ENCODE results near the gene RAB14.
A peak's percentile ranks its signal among the peaks of the same experiment; 100 is the strongest.
"Not testable (repeated sequence)": the region's sequence is repeated elsewhere in the genome, so short reads cannot be mapped to it uniquely, and the experiment has no call there.

RAB14 gene

DNA sequence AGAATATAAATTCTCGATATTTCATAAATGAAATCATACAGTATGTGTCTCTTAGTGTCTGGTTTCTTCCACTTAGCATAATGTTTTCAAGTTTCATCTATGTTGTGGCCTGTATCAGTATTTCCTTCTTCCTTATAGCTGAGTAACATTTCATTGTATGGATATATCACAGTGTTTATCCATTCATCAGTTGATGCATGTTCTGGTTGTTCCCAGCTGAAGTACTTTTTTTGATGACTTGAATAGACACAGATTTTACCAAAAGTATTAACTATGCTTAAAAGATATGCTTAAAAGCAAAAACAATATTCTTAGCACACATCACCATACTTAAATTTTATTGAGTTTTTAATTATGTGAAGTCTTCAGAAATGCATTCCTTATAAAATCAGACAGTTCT lies 12.7 kb downstream of the RAB14 start:
- FAIRE-seq, result no peak

DNA sequence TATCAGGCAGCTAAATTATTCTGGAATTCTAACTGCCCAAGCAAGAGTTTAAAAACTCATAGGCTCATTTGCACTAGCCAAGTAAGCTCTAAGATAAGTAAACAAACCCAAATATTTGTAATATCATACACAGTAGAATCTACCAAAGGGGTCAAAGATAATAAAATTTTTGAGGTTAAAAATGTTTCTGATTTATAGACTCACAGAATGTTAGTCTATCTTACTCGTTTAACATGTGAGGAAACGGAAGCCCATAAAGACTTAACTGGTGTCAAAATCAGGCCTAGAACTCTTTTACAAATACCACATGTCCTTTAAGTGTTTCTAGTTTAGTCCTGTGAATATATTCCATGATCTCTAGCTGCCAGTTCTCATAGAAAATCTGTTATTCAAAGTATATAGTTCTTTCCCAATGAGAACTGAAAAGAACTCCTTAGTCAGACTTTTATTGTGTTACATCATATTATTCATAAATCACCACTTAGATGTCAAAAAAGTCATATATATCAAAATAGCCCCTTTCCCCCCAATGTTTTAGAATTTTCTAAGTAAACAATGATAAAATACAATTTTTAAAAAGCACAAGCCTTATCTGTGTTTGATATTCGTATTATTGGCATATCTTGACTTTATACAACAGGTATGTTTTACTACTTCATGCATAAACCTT lies 13.9 kb downstream of the RAB14 start:
- peak; percentile 26 for FAIRE-seq

DNA sequence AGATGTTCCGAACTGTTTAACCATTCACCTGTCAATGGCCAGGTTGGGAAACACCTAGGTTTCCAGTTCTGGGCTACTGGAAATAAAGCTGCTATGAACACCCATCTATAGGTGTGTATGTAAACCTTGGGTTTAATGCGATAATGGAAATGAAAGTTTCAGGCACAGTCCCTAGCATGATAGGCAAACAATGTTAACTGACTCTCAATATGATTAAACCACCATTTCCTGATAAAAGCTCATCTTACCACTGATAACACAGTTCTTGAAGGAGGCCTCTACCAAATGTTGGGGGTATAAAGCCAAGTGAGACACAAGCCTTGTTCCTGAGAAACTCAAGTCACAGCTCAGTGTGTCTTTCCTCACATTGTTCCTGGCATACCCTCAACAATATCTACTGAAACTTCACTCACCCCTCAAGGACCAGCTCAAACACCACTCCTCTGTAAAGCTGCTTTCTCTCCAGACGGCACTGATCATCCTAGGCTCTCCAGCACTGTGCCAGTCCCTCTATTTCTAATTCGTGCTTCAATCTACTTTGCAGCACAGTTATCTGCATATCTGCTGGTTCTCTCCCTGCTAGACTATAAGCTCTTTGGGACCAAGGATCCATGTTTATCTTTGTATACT lies 15.8 kb downstream of the RAB14 start:
- no peak for FAIRE-seq

DNA sequence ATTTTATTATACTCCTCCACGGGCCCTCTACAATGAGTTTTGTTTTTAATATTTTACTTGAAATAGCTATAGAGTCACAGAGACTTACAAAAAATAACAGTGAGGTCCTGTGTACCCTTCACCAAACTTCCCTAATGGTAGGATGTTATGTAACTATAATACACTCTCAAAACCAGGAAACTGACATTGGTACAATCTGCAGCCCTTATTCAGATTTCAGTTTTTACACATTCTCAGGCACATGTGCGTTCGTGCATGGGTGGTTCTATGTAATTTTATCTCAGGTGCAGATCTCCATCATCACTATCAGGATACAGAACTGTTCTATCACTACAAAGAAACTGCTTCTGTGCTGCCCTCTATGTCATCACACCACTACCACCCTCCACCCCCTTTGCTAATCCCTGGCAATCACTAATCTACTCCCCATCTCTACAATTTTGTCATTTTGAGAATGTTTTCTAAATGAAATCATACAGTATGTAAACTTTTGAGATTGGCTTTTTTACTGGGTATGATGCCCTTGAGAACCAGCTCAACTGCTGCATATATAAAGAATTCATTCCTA lies 16.4 kb downstream of the RAB14 start:
- no peak for FAIRE-seq

DNA sequence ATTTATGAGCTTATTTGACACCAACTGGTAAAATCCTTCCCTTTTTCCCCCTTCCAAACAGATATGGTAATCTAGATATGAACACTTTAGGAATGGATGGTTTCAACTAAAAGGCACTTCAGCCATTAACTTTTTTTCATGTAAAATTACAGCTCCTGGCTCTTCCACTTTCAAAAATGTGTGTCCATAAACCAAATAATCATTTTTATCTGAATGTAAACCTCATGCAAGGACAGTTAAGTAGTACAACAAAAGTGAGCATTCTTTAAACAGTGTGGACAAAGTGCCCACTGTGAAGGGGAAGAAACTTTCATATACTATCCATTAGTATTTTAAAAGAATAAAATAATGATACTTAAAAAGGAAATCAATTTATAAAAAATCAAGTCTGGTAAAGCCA lies 17.2 kb downstream of the RAB14 start:
- no peak for FAIRE-seq

DNA sequence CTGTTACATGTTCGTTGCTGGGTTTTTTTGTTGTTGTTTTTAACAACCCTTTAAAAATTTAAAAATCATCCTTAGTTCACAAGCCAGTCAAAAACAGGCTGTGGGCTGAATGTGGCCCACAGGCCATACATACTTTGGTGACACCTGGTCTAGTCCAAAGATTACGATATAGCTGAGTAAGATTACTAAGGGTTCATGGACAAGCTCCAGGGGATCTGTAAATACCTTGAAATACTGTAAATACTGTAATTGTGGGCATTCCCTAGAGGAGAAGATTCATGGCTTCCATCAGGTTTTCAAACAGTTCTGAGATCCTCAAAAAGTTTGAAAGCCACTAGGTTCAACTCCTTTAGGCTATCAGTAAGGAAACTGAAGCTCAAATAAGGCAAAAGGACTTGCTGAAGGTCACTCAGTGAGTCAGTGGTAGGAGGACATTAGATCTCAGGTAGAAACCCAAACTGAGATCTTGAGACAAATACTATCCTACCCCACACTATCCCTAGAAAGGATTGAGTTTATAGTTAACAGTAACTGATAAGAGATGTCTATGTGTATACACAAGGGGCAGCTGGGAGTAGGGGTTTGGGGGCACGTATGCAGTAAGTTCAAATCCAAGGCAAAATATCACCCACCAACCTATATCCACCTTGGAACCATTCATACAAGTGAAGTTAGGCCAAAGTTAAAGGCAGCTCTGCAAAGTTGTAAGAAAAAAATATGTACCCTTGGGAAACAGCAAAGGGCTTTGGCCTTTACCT lies 17.8 kb downstream of the RAB14 start:
- FAIRE-seq, result no peak

DNA sequence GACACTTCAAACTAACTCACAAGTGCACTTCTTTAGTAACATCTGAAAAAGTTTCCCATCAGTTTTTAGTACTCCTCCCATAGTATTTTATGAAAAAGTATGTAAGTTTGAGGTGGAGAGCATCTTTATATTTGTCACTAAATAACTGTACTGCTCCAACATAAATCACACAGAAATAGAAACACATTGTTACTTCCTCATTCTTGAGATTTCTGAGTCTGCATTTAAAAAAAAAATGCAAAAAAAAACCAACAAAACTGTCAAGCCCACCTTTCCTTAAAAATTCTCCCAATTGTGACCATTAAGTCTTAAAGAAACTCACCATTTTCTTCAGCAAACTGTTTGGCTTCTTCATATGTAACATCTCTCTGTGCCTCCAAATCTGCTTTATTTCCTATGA lies 18.7 kb downstream of the RAB14 start:
- no peak for FAIRE-seq

DNA sequence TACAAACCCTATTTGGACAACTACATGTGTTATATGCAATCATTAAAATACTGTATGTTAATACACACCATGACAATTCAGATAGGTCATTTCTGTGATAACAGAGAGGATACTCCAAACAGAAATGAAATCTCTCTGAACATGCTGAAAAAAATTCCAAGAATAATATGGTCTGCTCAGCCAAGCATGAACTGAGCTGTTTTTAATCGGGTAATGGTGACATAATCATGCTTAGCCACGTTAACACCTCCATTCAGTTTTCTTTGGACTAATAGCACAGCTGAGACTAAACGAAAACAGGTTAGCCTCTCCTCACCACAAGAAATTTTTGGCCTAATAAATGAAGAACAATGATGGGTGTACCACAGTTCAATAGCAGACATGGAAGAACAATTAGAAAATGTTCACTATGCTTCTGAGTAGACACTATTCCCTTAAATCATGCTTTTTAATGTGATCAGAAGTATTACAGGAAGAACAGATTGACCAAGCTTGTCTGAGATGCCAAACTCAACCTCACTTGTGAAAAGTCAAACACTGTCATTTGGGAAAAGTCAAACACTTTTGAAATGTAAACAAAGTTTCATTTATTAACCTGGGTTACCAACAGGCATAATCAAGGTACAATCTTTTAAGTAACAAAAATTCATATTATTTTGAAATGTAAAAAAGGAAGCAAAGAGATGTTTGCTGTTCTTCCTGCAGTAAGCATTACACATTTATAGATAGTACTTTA lies 19.4 kb downstream of the RAB14 start:
- no peak for FAIRE-seq

DNA sequence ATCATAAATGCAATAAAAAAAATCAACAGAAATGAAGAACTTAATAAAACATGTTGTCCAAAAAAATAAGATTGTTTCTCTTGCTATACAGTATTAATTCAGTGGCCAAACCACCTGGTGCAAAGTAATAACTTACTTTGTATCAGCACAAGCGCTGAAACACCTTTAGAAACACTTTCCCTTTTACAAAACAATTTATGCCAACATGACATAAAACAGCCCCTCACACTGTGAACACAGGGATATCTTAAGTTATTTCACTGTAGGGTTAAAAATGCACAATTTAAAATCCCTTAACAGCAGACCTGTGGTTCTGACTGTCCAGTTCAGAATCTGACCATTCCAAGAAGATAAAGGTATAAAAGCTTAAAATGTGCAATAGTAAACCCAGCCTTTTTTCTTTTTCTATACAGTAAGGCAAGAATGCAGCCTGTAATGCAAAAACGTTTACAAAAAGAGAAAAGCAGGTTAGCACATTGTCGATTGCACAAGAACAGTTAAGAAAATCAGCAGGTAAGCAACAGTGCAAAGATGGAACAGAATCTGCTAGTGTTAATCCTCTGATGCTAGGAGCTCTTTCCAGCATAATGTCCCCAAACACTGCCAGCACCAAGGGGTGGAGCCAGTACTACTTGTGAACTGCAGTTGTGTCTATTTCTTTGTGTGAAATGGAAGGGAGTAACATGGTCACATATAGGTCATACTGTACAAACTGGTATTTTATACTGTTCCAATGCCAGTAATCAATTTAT lies 21.6 kb downstream of the RAB14 start:
- no peak for FAIRE-seq

DNA sequence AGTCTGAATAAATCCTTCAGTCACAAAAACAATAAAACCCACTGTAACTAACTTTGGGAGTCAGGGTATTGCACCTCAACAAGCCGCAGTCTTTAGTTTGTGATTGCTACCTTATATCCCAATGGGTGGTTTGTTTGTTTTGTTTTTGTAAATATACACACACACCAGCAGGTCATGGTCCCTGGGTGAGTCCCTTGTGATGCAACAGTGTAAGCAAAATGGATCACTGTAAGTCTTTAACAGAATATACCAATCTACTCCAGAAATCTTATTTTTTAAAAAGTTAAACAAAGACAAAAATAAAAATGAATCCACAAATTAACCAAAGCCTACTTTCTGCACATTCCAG lies 22.3 kb downstream of the RAB14 start:
- not testable (repeated sequence) for FAIRE-seq

DNA sequence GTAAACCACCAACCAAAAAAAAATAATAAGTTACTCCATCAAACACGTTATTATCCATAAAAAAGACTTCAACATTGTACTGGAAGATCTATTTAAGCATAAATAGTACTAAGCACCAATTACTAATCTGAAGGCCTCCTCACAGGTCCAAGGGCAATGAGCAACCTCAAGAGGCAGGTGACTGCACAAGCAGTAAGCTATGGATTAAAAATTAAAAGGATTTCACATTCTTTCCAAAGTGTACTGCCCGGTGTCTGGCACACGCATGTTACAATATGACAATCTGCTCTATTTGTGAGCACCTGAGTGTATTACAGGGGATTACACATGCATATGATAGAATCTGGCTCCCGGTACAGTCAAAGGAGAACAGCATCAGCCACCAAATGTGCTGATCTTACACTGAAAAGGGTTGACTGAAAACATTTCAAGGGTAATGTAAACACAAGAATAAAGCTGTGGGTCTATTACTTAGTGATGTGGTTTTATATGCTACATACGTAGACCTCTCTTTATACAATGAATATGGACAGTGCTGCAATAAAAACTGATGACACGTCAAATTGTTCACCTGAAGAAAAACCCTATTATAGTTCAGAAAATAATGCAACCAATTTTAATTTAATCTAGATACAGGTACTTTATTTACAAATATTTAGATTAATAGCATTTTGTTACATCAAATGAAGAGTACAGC lies 22.8 kb downstream of the RAB14 start:
- FAIRE-seq, result no peak

DNA sequence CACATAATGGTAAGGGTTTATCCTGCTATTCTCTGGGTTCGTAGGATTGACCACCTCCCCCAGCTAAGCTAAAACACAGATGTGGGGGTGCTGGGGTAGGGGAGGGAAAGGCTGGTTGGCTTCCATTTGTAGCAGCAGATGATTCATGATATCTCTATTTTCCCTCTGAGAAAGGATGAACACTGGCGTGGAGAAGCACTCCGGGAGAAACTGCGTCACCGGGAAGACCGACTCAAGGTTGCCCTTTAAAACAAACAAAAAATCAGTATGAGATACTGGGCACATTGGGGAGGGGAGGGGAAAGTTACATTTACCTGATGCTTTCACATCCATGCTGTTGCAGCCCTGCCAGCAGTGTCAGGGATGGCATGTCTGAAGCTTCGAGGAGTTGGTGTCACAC lies 28.2 kb downstream of the RAB14 start:
- FAIRE-seq, result no peak

DNA sequence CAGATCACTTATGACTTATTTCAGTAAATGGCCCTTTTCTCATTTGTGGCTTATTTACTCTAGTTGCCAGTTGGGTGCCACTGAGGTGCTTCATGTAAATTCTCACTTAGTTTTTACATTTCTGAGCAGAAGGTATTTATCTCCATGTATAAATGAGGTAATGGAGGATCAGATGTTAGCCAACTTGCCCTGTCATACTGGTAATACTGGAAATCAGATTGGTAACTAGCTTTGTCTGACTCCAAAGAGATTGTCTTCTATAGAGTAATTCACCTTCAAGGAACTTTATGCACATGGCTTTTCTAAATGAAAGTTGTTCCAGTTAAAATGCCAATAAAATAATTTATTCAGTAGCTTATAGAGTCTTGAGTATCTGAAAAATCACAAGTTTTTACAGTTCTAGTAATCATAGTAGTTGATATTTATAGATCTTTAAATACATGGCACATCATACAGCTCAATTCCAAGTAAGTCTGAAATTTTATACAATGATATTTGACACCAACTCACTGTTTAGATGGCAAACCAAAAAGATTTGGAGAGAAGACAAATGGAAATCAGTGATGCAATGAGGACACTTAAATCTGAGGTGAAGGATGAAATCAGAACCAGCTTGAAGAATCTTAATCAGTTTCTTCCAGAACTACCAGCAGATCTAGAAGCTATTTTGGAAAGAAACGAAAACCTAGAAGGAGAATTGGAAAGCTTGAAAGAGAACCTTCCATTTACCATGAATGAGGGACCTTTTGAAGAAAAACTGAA lies 28.8 kb downstream of the RAB14 start:
- FAIRE-seq, result no peak

DNA sequence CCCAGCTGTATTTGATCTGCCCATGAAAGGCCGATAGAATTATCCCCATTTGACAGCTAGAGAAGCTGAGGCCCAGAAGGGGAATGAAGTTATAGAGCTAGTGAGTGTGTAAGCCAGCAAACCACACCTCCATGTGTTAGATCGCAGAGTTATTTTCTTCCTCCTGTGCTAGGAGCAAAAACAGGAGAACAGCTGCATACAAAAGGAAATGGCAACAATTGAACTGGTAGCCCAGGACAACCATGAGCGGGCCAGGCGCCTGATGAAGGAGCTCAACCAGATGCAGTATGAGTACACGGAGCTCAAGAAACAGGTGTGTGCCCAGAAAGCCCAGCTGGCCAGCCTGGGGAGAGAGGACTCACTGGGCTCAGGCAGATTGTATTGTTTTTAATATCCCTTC lies 30.4 kb downstream of the RAB14 start:
- FAIRE-seq, result no peak

DNA sequence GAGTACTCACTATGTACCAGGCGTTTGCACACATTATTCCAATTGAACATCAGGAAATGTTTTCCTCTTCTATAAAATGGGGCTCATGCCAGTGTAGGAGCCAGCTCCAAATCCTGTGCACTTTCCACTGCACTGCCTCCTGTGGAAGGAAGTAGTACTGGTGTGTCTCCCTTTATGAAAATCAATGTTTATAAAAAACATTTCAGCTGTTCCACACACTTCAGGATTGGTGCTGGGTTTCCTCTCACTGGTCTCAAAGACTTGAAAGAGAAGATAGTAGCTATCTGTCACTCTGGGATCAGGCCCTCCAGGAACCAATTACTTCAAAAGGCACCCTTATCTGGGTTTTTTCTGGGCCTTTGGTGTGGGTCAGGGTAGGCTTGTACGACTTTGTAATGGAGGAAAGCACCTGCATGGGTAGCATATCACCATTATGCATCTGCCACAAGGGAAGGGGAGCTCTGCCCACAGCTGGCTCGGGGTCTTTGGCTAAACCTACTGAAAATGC lies 32.5 kb downstream of the RAB14 start:
- no peak for FAIRE-seq

DNA sequence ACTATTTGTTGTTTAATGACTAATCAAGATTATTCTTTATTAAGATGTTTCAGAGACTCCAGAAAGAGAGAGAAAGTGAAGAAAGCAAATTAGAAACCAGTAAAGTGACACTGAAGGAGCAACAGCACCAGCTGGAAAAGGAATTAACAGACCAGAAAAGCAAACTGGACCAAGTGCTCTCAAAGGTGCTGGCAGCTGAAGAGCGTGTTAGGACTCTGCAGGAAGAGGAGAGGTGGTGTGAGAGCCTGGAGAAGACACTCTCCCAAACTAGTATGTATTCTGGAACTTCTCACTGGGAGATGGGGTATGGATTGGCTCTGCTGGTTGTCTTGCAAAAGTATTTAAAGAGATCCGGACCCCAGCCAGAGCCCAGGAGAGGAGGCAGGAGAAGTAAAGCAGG lies 33.6 kb downstream of the RAB14 start:
- no peak for FAIRE-seq

DNA sequence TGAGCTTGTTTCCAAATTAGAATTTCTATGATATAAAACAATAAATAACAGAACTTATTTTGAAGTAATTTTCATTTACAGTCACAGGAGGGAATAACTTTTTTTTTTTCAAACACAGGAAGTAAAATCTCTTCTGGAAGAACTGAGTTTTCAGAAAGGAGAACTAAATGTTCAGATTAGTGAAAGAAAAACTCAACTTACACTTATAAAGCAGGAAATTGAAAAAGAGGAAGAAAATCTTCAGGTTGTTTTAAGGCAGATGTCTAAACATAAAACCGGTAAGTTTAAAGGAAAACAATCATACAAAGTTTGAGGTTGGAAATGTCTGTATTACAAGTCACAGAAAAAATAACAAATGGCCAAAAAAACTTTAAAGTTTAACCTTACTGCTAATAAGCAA lies 41.6 kb downstream of the RAB14 start:
- FAIRE-seq, result peak; percentile 15

DNA sequence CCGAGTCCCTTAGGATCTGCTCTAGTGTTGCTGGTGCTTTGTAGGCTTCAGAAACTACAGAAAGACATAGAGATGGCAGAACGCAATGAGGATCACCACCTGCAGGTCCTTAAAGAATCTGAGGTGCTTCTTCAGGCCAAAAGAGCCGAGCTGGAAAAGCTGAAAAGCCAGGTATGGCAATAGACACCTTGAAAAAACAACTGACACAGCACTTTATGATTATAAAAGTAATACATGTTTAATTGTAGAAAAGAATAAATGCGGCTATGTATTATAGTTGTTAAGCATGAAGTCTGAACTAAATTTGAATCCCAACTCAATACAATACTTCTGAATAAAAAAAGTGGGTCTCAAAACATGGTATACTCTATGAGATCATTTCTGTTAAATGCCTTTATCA lies 43.7 kb downstream of the RAB14 start:
- no peak for FAIRE-seq

DNA sequence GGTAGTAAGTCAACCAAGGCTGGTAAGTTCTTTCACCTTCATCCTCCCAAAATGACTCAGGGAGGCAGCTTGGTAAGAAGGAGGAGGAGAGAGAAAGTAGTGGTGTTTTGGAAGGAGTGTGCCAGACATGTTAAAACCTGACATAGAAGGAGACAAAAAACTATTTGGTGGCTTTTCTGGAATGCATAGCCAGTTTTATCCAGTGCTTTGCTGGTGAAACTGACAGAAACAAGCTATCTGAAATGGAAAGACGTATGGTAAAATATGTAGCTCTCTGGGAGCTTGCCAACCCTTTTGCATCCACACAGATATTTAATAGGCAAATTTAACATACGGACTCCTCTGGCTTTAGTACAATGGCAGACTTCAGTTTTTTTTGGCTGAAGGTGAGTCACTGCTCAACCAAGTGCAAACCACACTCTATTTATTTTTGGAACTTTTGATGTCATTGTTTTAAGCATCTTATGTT lies 45.4 kb downstream of the RAB14 start:
- FAIRE-seq, result no peak

DNA sequence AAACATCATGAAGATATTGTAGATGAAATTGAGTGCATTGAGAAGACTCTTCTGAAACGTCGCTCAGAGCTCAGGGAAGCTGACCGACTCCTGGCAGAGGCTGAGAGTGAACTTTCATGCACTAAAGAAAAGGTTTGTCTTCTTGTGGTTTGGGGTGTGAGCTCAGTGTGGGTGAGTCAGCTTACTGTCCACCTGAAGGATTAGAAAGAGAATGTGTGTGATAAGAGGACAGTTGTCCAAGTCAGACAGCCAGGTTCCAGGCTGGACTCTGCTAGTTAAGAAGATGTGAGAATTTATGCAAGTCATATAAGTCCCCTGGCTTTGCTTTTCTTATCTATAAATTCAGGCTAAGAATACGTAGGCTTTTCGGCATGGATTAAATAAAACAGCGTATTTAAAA lies 46.9 kb downstream of the RAB14 start:
- FAIRE-seq, result no peak

DNA sequence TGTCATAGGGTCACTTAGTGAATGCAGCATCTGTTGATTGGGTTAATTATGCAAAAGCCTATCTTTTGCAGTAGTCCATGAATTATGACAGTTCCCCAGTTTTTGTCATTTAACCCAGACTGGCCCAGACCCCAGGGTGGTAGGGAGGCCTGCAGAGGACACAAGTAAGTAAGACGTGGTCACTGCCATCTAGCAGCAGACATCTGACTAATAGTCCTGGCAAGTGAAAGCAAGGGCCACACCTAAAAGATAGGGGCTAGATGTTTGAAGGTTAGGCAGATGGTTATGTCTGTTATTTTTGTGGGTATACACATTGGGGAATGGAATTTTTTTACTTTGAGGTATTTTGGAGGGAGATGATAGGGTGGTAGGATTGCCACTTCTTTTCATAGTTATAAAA lies 48.0 kb downstream of the RAB14 start:
- no peak for FAIRE-seq

Data from endometrium (tissue), 2 donors.